Measurements from ENCODE around the gene CDC14B. TPM values are rescaled to one million over a fixed set of nuclear protein-coding genes. Genes with fewer than 3 reads are reported as not detected.
"Not testable (repeated sequence)": the region's sequence is repeated elsewhere in the genome, so short reads cannot be mapped to it uniquely, and the experiment has no call there.

The CDC14B gene
- total RNA-seq, 1 donor from 2014 or later: 9.5 TPM

GRCh38 chr9:96532173-96532572 is 87.5 kb downstream of the CDC14B start:
- no peak for DNase-seq

- no peak for DNase-seq
Measured at GRCh38 chr9:96524764-96525163, 94.9 kb downstream of the CDC14B start.

- no peak for DNase-seq
Measured at GRCh38 chr9:96524045-96524444, 95.6 kb downstream of the CDC14B start.

GRCh38 chr9:96523374-96523773 is 96.3 kb downstream of the CDC14B start:
- no peak for DNase-seq

GRCh38 chr9:96522366-96522765 is 97.3 kb downstream of the CDC14B start:
- no peak for DNase-seq

- DNase-seq: no peak
Measured at GRCh38 chr9:96519787-96520186, 99.9 kb downstream of the CDC14B start.

- no peak for DNase-seq
Measured at GRCh38 chr9:96519095-96519494, 100.5 kb downstream of the CDC14B start.

DNA sequence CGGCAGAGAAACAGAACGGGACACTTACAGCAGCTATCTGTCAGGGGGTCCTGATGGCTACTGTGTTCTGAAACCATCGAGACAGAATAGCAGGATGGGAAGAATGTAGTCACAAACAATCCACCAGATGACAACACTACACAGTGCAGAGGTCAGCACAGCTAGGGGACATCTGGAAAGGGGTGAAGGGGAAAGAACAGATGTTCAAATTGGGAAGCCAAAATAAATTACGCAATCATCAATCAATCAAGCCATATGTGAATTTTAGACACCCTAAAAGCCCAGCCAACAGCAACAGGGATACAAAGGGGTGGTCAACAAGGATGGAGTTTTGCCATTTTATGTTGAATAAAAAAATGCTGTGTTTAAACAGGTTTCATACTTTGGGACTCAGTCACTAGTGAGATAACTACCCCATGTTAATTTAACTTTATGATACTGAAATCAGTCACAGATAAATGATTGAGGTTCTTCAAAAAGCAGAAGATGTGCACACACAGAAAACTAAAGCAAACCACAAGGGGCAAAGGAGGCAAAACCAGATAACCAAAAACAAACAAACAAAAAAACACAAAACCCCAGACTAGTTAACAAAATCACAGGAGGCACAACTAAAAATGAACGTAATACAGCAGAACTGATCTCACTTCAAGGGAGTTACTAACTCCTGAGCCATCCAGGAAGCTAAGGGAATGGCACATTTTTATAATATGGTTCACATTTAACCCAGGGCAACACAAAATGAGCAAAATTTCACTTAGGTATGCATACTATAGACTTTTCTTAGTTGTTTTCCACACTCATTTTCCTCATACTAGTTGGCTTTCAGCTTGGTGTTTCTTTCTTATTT is 103.8 kb downstream of the CDC14B start:
- no peak for DNase-seq

DNA sequence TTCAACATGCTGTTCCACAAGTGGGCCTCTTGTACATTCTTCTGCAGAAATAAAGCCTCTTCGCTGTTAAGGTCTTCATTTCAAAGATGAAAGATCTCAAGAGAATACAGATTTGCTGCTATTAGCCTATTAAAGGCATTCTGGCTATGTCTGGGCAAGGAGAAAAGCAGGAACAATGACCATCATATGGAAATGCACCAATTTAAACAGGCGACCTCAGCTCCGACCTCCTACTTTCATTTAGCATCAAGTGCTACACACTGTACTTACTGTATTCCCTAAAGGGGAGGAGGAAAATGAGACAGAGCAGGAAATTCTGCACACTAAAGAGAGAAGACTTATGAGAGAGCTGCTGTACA is 104.9 kb downstream of the CDC14B start:
- no peak for DNase-seq

DNA sequence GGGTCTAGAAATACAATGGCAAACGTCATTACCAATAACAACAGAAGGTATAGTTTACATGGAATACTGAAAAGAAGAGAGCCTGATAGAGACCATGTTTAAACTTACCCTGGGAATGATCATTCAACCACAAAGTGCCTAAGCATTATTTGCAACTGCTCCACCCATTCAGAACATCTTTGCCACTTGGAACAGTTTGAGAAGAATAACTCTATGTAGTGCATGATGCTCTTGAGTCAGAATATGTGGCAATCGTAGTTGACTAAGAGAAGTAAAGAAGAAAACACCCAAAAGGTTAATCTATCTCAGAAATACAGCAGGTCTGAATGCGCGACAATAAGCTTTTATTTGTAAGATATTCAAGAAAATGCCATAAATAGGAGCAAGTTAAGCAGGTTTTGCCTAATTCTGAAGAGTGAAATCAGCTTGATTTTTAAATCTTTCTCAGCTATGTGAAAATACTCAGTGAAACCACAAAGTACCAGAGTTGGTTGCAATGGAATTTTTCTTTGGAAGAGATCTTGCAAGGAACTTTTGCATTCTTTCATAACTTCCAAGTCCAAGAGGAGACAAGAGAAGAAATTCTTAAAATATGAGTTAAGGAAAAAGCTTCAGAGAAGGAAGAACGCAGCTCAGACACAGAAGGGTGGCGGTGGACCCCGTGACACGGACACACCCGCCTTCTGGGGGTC is 105.4 kb downstream of the CDC14B start:
- DNase-seq: no peak

GRCh38 chr9:96513622-96514021 is 106.0 kb downstream of the CDC14B start:
- no peak for DNase-seq

GRCh38 chr9:96512240-96512639 is 107.4 kb downstream of the CDC14B start:
- no peak for DNase-seq

- peak; percentile 18 for DNase-seq
Measured at GRCh38 chr9:96510258-96510657, 109.4 kb downstream of the CDC14B start.

DNA sequence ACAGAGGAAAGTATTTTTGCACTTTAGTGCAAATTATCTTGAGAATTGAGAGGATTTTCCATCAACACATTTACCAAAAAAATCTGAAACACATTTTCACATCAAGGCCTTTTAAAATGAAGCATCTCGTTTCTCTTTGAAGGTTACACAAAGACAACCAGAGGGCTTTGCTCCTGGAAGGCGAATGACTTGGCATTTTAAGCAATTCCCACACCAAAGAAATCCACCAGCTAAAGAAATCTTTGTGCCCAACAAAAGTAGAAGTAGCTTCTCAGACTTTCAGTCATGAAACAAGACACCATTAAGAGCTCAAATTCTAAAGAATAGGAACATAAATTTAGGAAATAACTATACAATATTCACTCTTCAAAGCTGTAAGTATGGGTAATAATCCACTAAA is 109.8 kb downstream of the CDC14B start:
- DNase-seq: no peak

- DNase-seq: no peak
Measured at GRCh38 chr9:96509026-96509425, 110.6 kb downstream of the CDC14B start.

DNA sequence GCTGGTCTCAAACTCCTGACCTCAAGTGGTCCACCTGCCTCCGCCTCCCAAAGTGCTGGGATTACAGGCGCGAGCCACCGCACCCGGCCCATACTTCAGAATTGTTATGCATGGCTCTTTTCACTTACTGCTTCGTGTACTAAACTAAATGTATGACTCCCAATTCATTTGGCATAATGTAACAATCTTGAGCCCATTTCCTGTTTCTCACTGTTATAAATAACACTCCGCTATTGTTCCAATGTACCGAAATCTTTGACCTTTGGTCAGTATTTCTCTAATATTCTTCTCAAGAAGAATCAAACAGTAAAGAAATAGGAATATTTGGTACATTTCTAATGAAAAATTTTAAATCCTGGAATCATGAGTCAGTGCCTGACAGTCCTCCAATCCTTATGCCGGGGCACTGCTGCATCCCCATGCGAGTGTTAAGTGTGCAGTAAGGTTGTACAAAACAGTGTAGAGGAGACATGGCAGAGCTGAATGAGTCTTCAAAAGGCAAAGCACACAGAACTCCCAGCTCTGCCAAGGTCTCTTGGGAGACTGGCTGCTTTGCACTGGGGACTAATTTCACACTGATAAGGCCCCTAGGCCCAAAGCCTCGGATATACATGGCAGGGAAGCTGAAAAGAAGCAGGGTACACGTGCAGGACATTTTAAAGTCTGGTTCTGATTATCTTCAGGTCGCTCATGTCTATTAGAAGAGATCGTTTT is 111.3 kb downstream of the CDC14B start:
- peak; percentile 63 for DNase-seq

DNA sequence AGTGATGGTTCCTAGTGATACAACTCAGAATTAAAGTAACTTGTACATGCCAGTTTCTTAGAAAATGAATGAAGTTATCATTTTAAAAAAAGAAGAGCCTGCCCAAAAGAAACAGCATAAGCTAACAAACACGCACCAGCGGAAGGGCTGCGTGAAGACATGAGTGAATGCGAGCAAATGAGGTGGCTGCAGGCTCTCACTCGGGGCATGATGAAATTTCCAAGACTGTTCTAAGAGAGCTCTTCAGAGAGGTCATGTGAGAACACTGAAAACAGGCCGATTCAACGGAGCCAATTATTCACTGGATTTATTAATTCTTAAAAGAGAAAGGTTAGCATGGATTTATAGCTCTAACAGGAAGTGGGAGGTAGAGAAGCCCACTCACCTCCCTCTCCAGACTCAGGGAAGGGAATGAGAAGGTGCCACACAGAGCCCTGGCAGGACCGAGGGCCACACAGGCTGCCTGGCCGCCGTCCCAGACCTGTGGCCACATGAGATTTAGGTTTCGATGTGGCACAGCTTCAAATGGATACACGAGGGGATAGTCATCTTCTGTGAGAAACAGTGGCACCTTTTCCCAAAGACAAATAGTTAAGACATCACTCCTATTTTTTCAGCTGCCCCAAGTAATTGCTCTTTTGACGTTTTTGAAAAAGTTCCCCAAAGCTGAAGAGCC is 114.2 kb downstream of the CDC14B start:
- no peak for DNase-seq

DNA sequence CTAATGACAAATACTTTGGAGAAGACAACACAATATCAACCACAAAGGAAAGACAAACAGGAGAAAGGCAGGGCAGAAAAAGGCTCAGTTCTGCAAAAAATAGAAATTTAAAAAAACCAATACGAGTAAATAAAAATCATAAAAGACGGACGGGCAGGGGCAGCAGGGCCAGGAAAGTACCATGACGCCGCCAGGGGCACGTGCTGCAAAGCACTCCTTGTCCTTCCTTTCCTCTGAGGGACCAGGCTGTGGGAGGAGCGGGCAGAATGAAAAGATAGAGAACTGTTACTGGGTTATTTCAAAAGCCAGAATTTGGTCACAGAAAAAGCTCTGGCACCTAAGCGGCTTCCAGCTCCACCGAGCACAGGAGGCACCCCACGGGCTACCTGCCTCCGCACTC is 115.7 kb downstream of the CDC14B start:
- DNase-seq: no peak

DNA sequence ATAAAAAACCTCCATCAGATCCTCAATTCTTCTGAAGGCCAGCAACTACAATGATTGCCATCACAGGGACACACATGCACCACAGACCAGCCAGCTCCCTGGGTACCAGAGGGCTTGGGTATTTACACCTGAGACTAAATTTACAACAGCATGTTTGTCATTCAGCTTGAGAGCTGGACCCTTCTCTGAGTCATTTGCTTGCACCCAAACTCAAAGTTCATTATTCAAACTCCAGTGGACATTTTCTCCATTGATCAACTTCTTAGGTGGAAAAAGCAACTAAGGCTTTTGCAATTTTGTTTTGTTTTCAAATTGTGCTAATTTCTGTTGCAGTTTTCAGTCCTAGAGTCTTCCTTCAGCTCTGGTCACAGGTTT is 116.3 kb downstream of the CDC14B start:
- DNase-seq: not testable (repeated sequence)

GRCh38 chr9:96502539-96503373 is 116.9 kb downstream of the CDC14B start:
- DNase-seq: no peak

DNA sequence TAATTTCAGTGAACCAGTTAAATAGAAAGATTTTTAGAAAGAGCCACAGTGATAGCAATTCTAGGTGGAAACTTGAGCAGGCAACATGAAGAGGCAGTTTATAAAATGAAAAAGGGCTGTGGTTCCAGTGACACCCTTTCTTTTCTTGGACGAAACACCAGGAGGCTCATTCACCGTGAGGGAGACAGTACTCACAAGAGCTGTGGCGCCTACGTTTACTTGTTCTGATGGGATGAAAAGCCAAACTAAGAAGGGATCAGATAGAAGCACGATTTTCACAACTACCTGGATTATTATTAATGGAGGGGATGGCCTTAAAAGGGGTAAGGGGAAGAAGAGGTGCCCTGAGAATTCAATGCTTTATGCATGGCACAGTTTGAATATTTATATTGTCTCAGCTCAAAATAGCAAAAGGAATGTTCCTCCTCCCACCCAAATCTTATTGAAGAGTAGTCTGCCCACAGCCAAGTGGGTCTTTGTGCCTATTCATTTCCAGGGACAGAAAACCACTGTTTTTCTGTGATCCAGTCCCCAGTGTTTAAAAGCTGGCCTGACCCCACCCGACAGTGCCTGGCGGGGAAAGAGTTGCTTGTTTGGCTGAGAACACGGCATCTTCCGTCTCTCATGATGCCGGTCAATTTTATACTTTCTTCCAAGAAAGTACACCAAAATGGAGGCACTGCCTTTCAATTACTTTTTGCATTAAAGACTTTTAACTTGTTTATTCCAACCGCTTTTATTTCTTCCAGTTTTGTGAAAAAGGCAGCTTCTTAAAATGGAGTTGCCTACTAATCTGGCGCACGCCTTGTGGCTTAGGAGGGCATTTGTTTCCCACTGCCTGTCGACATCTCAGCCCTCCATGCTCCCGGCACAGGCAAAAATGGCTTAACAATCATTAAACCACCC is 117.8 kb downstream of the CDC14B start:
- DNase-seq: no peak

Data from dermis blood vessel endothelial cell (primary cell).